Measurements from ENCODE around the gene SLC5A1.

GRCh38 chr22:32034275-32034674 lies 8.8 kb upstream of the SLC5A1 start:
- TF ChIP-seq RAD21 (conservative IDR thresholded peaks at IDR 0.05 in 1 of 2, IDR thresholded peaks at IDR 0.05 in 1 of 2), result no peak
- TF ChIP-seq CHD4 (IDR thresholded peaks at IDR 0.05; ENCODE audit: borderline replicate concordance), result no peak
- no peak for TF ChIP-seq CTCF (IDR thresholded peaks at IDR 0.05)
- TF ChIP-seq JUNB (IDR thresholded peaks at IDR 0.05), result no peak

Measured in A549 (cell line).